Upper lobe of left lung (tissue), 6 donors: ENCODE results near the gene GAPVD1. TPM values are rescaled to one million over a fixed set of nuclear protein-coding genes. Genes with fewer than 3 reads are reported as not detected.

Source experiments
- ATAC-seq, 2 donors: fragments of 200-7000 bp; cut with Tn5 transposase; one replicate each; pipeline ENCODE4 v1.9.1; 2022; ENCODE audit warnings: mild to moderate bottlenecking in 2 of 2, moderate library complexity in 2 of 2; ENCODE audit not compliant: low FRiP score in 2 of 2
- DNase-seq, 2 donors: peaks; one replicate each; pipeline ENCODE4 v3.0.0-alpha.2; 2019 to 2020
- H3K27ac ChIP-seq, 4 donors: fragments of 200-600 bp; sonication (generic); one replicate each; pipeline ENCODE4 v1.5.1; 2016 to 2019
- H3K27me3 ChIP-seq, 4 donors: fragments of 200-600 bp; sonication (generic); one replicate each; pipeline ENCODE4 v1.5.1; 2017 to 2019
- H3K36me3 ChIP-seq, 4 donors: fragments of 200-600 bp; sonication (generic); one replicate each; pipeline ENCODE4 v1.5.1; 2016 to 2019
- H3K4me1 ChIP-seq, 4 donors: fragments of 200-600 bp; sonication (generic); one replicate each; pipeline ENCODE4 v1.5.1; 2018 to 2019
- H3K4me3 ChIP-seq, 4 donors: fragments of 200-600 bp; sonication (generic); one replicate each; pipeline ENCODE4 v1.5.1; 2017 to 2019; ENCODE audit warnings: mild to moderate bottlenecking in 2 of 4, moderate library complexity in 1 of 4
- H3K9me3 ChIP-seq, 4 donors: fragments of 200-600 bp; sonication (generic); one replicate each; pipeline ENCODE4 v1.5.1; 2018 to 2019
- EP300 ChIP-seq, 4 donors: sonication (generic); formaldehyde crosslinking; IDR thresholded peaks; one replicate each; pipeline ENCODE4 v1.5.1; 2017; ENCODE audit warnings: antibody characterized with exemption in 4 of 4, control low read depth in 2 of 4
- POLR2A ChIP-seq, 4 donors: fragments of 450-650 bp; IDR thresholded peaks; one replicate each; pipeline ENCODE4 v1.5.1; 2016 to 2017; ENCODE audit warnings: antibody characterized with exemption in 4 of 4, mild to moderate bottlenecking in 2 of 4
- POLR2AphosphoS5 ChIP-seq, 2 donors: sonication (generic); formaldehyde crosslinking; IDR thresholded peaks; one replicate each; pipeline ENCODE4 v1.5.1; 2017; ENCODE audit warnings: antibody characterized with exemption in 2 of 2
- WGBS, 2 donors: methylation state at CpG; one replicate each; pipeline ENCODE4 v1.1.5; 2017 to 2018; 5-methylcytosine and 5-hydroxymethylcytosine counted together
- total RNA-seq, 6 donors: library from RNA; depleted of rRNA in 4 of 6; stranded (reverse); fragments of >200 nt in 4 of 6; gene quantifications; one replicate each; pipeline versions ENCODE4 v1.1.0 to v1.2.1, GENCODE V29; 2016 to 2021
- TF ChIP-seq, protein P1 (sequence below), 6 experiments: fragments of 450-650 bp in 4 of 6; fragments of 200-600 bp in 2 of 6; sonication (generic) in 2 of 6; IDR thresholded peaks; one replicate each; pipeline ENCODE4 v1.5.1; 2016 to 2019; ENCODE audit warnings: antibody characterized with exemption in 6 of 6
- donor health status: DM: no; HTN: no; CAD: no; lungs with moderate emphysema.
- donor health status: DM: no; HTN: yes; CAD: no; lungs with severe emphysema.

Gene GAPVD1
- total RNA-seq, 6 donors from 2014 or later = 56.4 to 122 (median 74.2) TPM

DNA sequence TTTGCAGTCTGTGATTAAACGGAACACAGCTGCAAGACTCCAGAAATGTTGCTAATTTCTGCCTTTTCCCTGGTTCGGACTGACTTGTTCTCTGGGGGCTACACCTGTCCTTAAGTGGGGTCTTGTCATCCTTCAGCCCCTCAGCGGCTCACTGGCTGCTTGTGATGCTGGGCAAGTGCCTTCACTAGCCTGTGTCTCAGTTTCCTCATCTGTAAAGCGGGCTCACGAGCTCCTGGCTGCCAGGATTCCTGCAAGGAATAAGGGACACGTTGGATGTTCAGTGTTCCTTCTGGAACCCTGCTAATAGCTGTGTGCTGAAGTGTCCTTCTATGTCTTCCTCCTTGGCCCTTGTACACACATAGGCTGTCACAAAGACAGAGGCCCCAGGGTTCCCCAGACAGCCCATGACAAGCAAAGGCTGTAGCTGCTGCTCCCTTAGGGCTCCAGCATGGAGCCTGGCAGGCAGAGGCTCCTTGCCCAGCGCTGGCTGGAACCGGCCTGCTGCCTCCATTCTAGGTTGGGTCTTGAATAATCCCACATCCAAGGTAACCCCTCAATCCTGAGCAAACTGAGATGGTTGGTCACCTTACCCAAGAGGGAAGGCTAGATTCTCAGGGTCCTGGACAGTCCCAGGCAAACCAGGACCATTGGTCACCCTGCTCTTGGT lies 116.1 kb downstream of the GAPVD1 start:
- no peak for ATAC-seq

GRCh38 chr9:125378778-125379177 lies 117.2 kb downstream of the GAPVD1 start:
- 61 to 65% methylated on average over 9 of the region's 9 CpGs for WGBS, 2 donors
- no peaks in the 10 kb centered on the region for H3K9me3 ChIP-seq
- no peak overlapping the region for H3K4me3 ChIP-seq
- TF ChIP-seq, protein P1, sequence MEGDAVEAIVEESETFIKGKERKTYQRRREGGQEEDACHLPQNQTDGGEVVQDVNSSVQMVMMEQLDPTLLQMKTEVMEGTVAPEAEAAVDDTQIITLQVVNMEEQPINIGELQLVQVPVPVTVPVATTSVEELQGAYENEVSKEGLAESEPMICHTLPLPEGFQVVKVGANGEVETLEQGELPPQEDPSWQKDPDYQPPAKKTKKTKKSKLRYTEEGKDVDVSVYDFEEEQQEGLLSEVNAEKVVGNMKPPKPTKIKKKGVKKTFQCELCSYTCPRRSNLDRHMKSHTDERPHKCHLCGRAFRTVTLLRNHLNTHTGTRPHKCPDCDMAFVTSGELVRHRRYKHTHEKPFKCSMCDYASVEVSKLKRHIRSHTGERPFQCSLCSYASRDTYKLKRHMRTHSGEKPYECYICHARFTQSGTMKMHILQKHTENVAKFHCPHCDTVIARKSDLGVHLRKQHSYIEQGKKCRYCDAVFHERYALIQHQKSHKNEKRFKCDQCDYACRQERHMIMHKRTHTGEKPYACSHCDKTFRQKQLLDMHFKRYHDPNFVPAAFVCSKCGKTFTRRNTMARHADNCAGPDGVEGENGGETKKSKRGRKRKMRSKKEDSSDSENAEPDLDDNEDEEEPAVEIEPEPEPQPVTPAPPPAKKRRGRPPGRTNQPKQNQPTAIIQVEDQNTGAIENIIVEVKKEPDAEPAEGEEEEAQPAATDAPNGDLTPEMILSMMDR (IDR thresholded peaks at IDR 0.05) = no peak
- TF ChIP-seq EP300 (IDR thresholded peaks at IDR 0.05) = no peak
- ATAC-seq (no peak), DNase-seq (no peak)
- H3K4me1 ChIP-seq = peaks cover 6 to 14% (median 9%) of the 10 kb centered on the region in 4 donors
- no peaks in the 10 kb centered on the region for H3K36me3 ChIP-seq
- no peaks in the 10 kb centered on the region for H3K27me3 ChIP-seq
- H3K27ac ChIP-seq = no peak overlapping the region

More for the DNA sequence above, 116.1 kb downstream of the GAPVD1 start:
- DNase-seq = no peak
- Histone ChIP-seq H3K27me3 (no peaks in the 10 kb centered on the region), H3K27ac (no peak overlapping the region), H3K36me3 (no peaks in the 10 kb centered on the region), H3K4me3 (no peak overlapping the region), H3K4me1 (peaks cover 6 to 15% (median 10%) of the 10 kb centered on the region in 4 donors), H3K9me3 (no peaks in the 10 kb centered on the region)
- WGBS, 2 donors = 74 to 80% methylated on average over 8 of the region's 8 CpGs
- TF ChIP-seq POLR2A (IDR thresholded peaks at IDR 0.05) = no peak

DNA sequence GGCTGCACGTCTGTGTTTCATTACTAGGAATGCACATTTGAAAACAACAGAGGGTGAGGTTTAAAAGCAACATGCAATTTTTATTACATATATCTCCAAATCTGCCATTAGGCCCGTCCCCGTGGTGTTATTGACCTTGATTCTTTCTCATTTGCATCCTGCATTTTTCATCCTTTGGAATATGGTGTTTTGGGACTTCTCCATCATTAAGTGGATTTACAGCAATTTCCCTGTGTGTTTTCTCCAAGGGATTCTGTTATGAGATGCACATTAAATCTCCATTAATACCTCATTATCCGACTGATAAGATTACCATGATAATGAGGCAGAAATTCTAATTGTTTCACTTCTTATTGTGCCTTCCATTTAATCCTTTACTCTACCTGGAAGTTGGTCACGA lies 117.6 kb downstream of the GAPVD1 start:
- no peak for TF ChIP-seq POLR2AphosphoS5 (IDR thresholded peaks at IDR 0.05)
- TF ChIP-seq, protein P1 (IDR thresholded peaks at IDR 0.05) = no peak
- no peak for TF ChIP-seq POLR2A (IDR thresholded peaks at IDR 0.05)
- TF ChIP-seq EP300 (IDR thresholded peaks at IDR 0.05) = no peak
- peaks cover 5 to 10% (median 7%) of the 10 kb centered on the region in 4 donors for H3K4me1 ChIP-seq
- no peaks in the 10 kb centered on the region for H3K36me3 ChIP-seq
- H3K27ac ChIP-seq = no peak overlapping the region
- no peaks in the 10 kb centered on the region for H3K9me3 ChIP-seq
- whole genome bisulfite sequencing, 2 donors = 71 to 72% methylated on average over 5 of the region's 5 CpGs
- DNase-seq (no peak), ATAC-seq (no peak)
- no peak overlapping the region for H3K4me3 ChIP-seq
- H3K27me3 ChIP-seq = no peaks in the 10 kb centered on the region

GRCh38 chr9:125380406-125380805 lies 118.8 kb downstream of the GAPVD1 start:
- Histone ChIP-seq H3K4me3 (no peak overlapping the region), H3K27me3 (no peaks in the 10 kb centered on the region), H3K9me3 (no peaks in the 10 kb centered on the region), H3K4me1 (no peaks in the 10 kb centered on the region), H3K36me3 (no peaks in the 10 kb centered on the region), H3K27ac (no peak overlapping the region)
- no peak for DNase-seq
- WGBS, 2 donors = 77 to 93% methylated on average over 7 to 8 of the region's 8 CpGs
- no peak for ATAC-seq
- TF ChIP-seq POLR2A (IDR thresholded peaks at IDR 0.05) = no peak
- no peak for TF ChIP-seq POLR2AphosphoS5 (IDR thresholded peaks at IDR 0.05)
- no peak for TF ChIP-seq EP300 (IDR thresholded peaks at IDR 0.05)
- TF ChIP-seq, protein P1 (IDR thresholded peaks at IDR 0.05) = no peak

- Histone ChIP-seq H3K27ac (no peak overlapping the region), H3K36me3 (no peaks in the 10 kb centered on the region), H3K4me1 (no peaks in the 10 kb centered on the region), H3K9me3 (no peaks in the 10 kb centered on the region), H3K27me3 (no peaks in the 10 kb centered on the region), H3K4me3 (no peak overlapping the region)
- 87 to 93% methylated on average over 7 to 14 of the region's 14 CpGs for WGBS, 2 donors
- DNase-seq (no peak), ATAC-seq (no peak)
- TF ChIP-seq, protein P1 (IDR thresholded peaks at IDR 0.05) = no peak
- TF ChIP-seq POLR2AphosphoS5 (IDR thresholded peaks at IDR 0.05) = no peak
- TF ChIP-seq EP300 (IDR thresholded peaks at IDR 0.05) = no peak
- TF ChIP-seq POLR2A (IDR thresholded peaks at IDR 0.05) = no peak
These were observed 126.4 kb downstream of the GAPVD1 start for GRCh38 chr9:125387861-125388524.
